ENCODE data around the gene RAX2. TPM values are rescaled to one million over a fixed set of nuclear protein-coding genes. Genes with fewer than 3 reads are reported as not detected.

The RAX2 gene
- total RNA-seq, 1 experiment from 2014 or later: not detected

DNA sequence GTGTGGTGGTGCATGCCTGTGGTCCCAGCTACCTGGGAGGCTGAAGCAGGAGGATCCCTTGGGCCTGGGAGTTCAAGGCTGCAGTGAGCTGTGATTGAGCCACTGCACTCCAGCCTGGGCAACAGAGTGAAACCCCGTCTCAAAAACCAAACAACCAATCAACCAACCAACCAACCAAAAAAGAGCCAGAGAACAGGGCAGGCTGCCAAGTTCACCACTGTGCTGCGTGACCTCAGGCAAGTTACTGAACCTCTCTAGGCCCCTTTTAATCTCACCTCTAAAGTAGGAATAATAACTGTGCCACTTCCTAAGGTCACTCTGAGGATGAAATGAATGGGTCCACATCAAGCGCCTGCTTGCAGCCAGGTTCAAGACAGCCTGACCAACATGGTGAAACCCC is 46.9 kb downstream of the RAX2 start:
- Histone ChIP-seq H3K9me3 (no peaks in the 10 kb centered on the region), H3K27me3 (replicated peaks; ENCODE audit: control insufficient read depth, insufficient read depth, low read length) (no peaks in the 10 kb centered on the region), H3K4me1 (peaks cover 12% of the 10 kb centered on the region), H3K36me3 (ENCODE audit: control insufficient read depth, insufficient read depth, low read length) (no peaks in the 10 kb centered on the region), H3K4me3 (ENCODE audit: low read depth, low read length) (no peak overlapping the region)
- intact Hi-C loops (cut with micrococcal nuclease; ENCODE audit: unreplicated experiment): no loop called here
- CTCF ChIA-PET: no interaction called here
- Mint-ChIP-seq H3K27me3 (ENCODE audit: insufficient read depth, unreplicated experiment) (no peaks in the 10 kb centered on the region), H3K9me3 (ENCODE audit: unreplicated experiment) (no peaks in the 10 kb centered on the region), H3K36me3 (ENCODE audit: insufficient read depth, unreplicated experiment) (peaks cover 23% of the 10 kb centered on the region), H3K27ac (ENCODE audit: unreplicated experiment) (no peak overlapping the region), H3K4me1 (ENCODE audit: low read depth, unreplicated experiment) (no peaks in the 10 kb centered on the region), H3K4me3 (ENCODE audit: unreplicated experiment) (no peak overlapping the region)
- POLR2A ChIA-PET: no interaction called here
- no peak for DNase-seq
- no TSS peak for BruUV-seq (replicated peaks)
- TF ChIP-seq, protein P1, sequence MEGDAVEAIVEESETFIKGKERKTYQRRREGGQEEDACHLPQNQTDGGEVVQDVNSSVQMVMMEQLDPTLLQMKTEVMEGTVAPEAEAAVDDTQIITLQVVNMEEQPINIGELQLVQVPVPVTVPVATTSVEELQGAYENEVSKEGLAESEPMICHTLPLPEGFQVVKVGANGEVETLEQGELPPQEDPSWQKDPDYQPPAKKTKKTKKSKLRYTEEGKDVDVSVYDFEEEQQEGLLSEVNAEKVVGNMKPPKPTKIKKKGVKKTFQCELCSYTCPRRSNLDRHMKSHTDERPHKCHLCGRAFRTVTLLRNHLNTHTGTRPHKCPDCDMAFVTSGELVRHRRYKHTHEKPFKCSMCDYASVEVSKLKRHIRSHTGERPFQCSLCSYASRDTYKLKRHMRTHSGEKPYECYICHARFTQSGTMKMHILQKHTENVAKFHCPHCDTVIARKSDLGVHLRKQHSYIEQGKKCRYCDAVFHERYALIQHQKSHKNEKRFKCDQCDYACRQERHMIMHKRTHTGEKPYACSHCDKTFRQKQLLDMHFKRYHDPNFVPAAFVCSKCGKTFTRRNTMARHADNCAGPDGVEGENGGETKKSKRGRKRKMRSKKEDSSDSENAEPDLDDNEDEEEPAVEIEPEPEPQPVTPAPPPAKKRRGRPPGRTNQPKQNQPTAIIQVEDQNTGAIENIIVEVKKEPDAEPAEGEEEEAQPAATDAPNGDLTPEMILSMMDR (IDR thresholded peaks at IDR 0.05; ENCODE audit: insufficient read depth in 1 of 2, low read depth in 1 of 2, low read length in 1 of 2, severe bottlenecking in 1 of 2, unreplicated experiment in 1 of 2): no peak

DNA sequence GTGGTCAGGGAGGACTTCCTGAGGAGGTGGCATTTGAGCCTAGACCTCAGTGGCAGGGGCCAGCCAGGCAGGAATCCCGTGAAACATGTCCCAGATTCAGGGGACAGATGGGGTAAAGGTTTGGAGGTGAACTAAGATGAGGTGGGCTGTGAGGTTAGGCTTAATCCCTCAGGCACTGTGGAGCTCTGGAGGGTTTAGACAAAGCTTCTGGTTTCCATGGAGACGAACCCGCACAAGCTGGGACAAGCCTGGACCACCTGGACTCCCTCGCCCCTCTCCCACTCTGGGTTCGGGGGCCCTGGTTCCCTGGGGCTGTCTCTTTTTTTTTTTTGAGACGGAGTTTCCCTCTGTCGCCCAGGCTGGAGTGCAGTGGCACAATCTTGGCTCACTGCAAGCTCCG is 48.1 kb downstream of the RAX2 start:
- Histone ChIP-seq H3K9me3 (no peaks in the 10 kb centered on the region), H3K4me3 (ENCODE audit: low read depth, low read length) (no peak overlapping the region), H3K36me3 (ENCODE audit: control insufficient read depth, insufficient read depth, low read length) (no peaks in the 10 kb centered on the region), H3K4me1 (peaks cover 24% of the 10 kb centered on the region), H3K27me3 (replicated peaks; ENCODE audit: control insufficient read depth, insufficient read depth, low read length) (no peaks in the 10 kb centered on the region)
- Mint-ChIP-seq H3K27me3 (ENCODE audit: insufficient read depth, unreplicated experiment) (no peaks in the 10 kb centered on the region), H3K9me3 (ENCODE audit: unreplicated experiment) (no peaks in the 10 kb centered on the region), H3K4me1 (ENCODE audit: low read depth, unreplicated experiment) (no peaks in the 10 kb centered on the region), H3K4me3 (ENCODE audit: unreplicated experiment) (no peak overlapping the region), H3K36me3 (ENCODE audit: insufficient read depth, unreplicated experiment) (peaks cover 18% of the 10 kb centered on the region), H3K27ac (ENCODE audit: unreplicated experiment) (no peak overlapping the region)
- TF ChIP-seq, protein P1 (IDR thresholded peaks at IDR 0.05; ENCODE audit: insufficient read depth in 1 of 2, low read depth in 1 of 2, low read length in 1 of 2, severe bottlenecking in 1 of 2, unreplicated experiment in 1 of 2): no peak
- intact Hi-C loops (cut with micrococcal nuclease; ENCODE audit: unreplicated experiment): loop anchor here (5.0 kb wide), 1 partner anchor 57 kb away; no protein-coding TSS in a partner anchor
- DNase-seq: no peak
- ChIA-PET CTCF (no interaction called here), POLR2A (no interaction called here)
- BruUV-seq (replicated peaks): no TSS peak

DNA sequence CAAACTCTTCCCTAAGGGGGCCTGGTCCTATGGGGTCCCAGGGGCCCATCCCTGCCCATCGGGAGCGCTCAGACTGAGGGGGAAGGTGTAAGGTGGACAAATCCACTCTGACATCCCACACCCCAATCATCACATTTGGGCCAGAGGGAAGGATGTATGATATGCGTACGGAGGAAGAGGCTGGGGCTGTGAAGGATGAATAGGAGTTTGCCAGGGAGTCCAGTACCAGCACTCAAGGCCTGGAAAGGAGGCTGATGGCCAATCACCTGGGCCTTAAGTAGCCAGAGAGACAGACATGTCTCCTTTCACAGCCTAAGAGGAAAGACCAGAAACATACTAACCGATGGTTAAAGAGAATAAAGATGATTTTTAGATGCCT is 48.9 kb downstream of the RAX2 start:
- no peaks in the 10 kb centered on the region for H3K4me1 Mint-ChIP-seq (ENCODE audit: low read depth, unreplicated experiment)
- no peaks in the 10 kb centered on the region for H3K9me3 ChIP-seq
- peak overlapping the region; percentile 87 for H3K4me3 Mint-ChIP-seq (ENCODE audit: unreplicated experiment)
- peaks cover 14% of the 10 kb centered on the region for H3K36me3 Mint-ChIP-seq (ENCODE audit: insufficient read depth, unreplicated experiment)
- ChIA-PET POLR2A (interaction anchor here (3.2 kb wide), 1 partner anchor 39 kb away, joined by 23 read pairs; the partner anchor contains the start of gene MRPL54), CTCF (interaction anchor here (0.9 kb wide), 1 partner anchor 40 kb away, joined by 5 read pairs; the partner anchor contains the start of gene MRPL54)
- H3K4me3 ChIP-seq (ENCODE audit: low read depth, low read length): peak overlapping the region; percentile 57
- H3K36me3 ChIP-seq (ENCODE audit: control insufficient read depth, insufficient read depth, low read length): no peaks in the 10 kb centered on the region
- peak overlapping the region; percentile 71 for H3K27ac Mint-ChIP-seq (ENCODE audit: unreplicated experiment)
- BruUV-seq (replicated peaks): TSS peak; percentile 14
- H3K4me1 ChIP-seq: peaks cover 32% of the 10 kb centered on the region
- no peaks in the 10 kb centered on the region for H3K9me3 Mint-ChIP-seq (ENCODE audit: unreplicated experiment)
- H3K27me3 Mint-ChIP-seq (ENCODE audit: insufficient read depth, unreplicated experiment): no peaks in the 10 kb centered on the region
- DNase-seq: no peak
- intact Hi-C loops (cut with micrococcal nuclease; ENCODE audit: unreplicated experiment): loop anchor here (5.0 kb wide), 1 partner anchor 56 kb away; no protein-coding TSS in a partner anchor
- H3K27me3 ChIP-seq (replicated peaks; ENCODE audit: control insufficient read depth, insufficient read depth, low read length): no peaks in the 10 kb centered on the region
- TF ChIP-seq, protein P1 (IDR thresholded peaks at IDR 0.05; ENCODE audit: insufficient read depth in 1 of 2, low read depth in 1 of 2, low read length in 1 of 2, severe bottlenecking in 1 of 2, unreplicated experiment in 1 of 2): no peak

Measured in Caco-2 (cell line).